ENCODE results near the gene FIGNL1.

The FIGNL1 gene

GRCh38 chr7:50396856-50397255 is 53.3 kb downstream of the FIGNL1 start:
- DNase-seq (ENCODE audit: low read depth), result no peak

GRCh38 chr7:50394315-50394714 is 55.8 kb downstream of the FIGNL1 start:
- DNase-seq (ENCODE audit: low read depth), result no peak

All from stimulated activated CD8-positive, alpha-beta memory T cell treated with anti-CD3 and anti-CD28 coated beads, Interleukin-15, amount 100 ng/mL, for 1 hour (primary cell).